H9 (cell line): ENCODE data around the gene DCC. TPM values are rescaled to one million over a fixed set of nuclear protein-coding genes. Genes with fewer than 3 reads are reported as not detected.

ENCODE experiments used
- DNase-seq: peaks from one replicate; pipeline ENCODE4 v3.0.0-alpha.2; 2017
- H2AFZ ChIP-seq: one replicate; pipeline ENCODE4 v1.6.1; 2013; ENCODE audit warnings: mild to moderate bottlenecking, low read length, control low read depth, moderate library complexity
- H2AK5ac ChIP-seq: 2 replicates; pipeline ENCODE4 v1.6.1; 2013; ENCODE audit warnings: low read length, control low read depth, mixed read lengths; ENCODE audit not compliant: insufficient read length
- H2BK120ac ChIP-seq: one replicate; pipeline ENCODE4 v1.6.1; 2013; ENCODE audit warnings: low read depth, mild to moderate bottlenecking, low read length, control low read depth, inconsistent platforms; ENCODE audit not compliant: poor library complexity, severe bottlenecking
- H2BK12ac ChIP-seq: 2 replicates; pipeline ENCODE4 v1.6.1; 2013; ENCODE audit warnings: low read length, control low read depth, mixed read lengths, low read depth; ENCODE audit not compliant: insufficient read length
- H2BK15ac ChIP-seq: 2 replicates; pipeline ENCODE4 v1.6.1; 2013; ENCODE audit warnings: low read depth, low read length, control low read depth
- H2BK20ac ChIP-seq: one replicate; pipeline ENCODE4 v1.6.1; 2013; ENCODE audit warnings: low read depth, mild to moderate bottlenecking, low read length, control low read depth, inconsistent platforms; ENCODE audit not compliant: poor library complexity, severe bottlenecking
- H2BK5ac ChIP-seq: 2 replicates; pipeline ENCODE4 v1.6.1; 2013; ENCODE audit warnings: low read length, control low read depth, mixed read lengths; ENCODE audit not compliant: insufficient read length
- H3K14ac ChIP-seq: 2 replicates; pipeline ENCODE4 v1.6.1; 2013; ENCODE audit warnings: low read length, control low read depth; ENCODE audit not compliant: insufficient read depth
- H3K18ac ChIP-seq: 2 replicates; pipeline ENCODE4 v1.6.1; 2013; ENCODE audit warnings: low read depth, mild to moderate bottlenecking, mixed read lengths, low read length, control low read depth; ENCODE audit not compliant: insufficient read length
- H3K23ac ChIP-seq: 2 replicates; pipeline ENCODE4 v1.6.1; 2013; ENCODE audit warnings: low read length, control low read depth, mixed read lengths, low read depth; ENCODE audit not compliant: insufficient read length
- H3K23me2 ChIP-seq: 2 replicates; pipeline ENCODE4 v1.6.1; 2013; ENCODE audit warnings: low read depth, mild to moderate bottlenecking, mixed read lengths, low read length, control low read depth; ENCODE audit not compliant: insufficient read length, poor library complexity, severe bottlenecking
- H3K27ac ChIP-seq: 2 replicates; pipeline ENCODE4 v1.5.1; 2013; ENCODE audit warnings: low read length, control low read depth, mixed read lengths, low read depth; ENCODE audit not compliant: insufficient read length
- H3K27me3 ChIP-seq: 2 replicates; pipeline ENCODE4 v1.6.1; 2013; ENCODE audit warnings: low read length, control low read depth, inconsistent platforms; ENCODE audit not compliant: insufficient read depth
- H3K4ac ChIP-seq: 2 replicates; pipeline ENCODE4 v1.6.1; 2013; ENCODE audit warnings: low read depth, mild to moderate bottlenecking, control low read depth, inconsistent platforms, low read length, moderate library complexity
- H3K4me1 ChIP-seq: 2 replicates; pipeline ENCODE4 v1.6.1; 2013; ENCODE audit warnings: low read length, control low read depth, inconsistent platforms; ENCODE audit not compliant: insufficient read depth
- H3K4me2 ChIP-seq: 2 replicates; pipeline ENCODE4 v1.6.1; 2013; ENCODE audit warnings: low read length, control low read depth, mixed read lengths; ENCODE audit not compliant: insufficient read length, insufficient read depth
- H3K56ac ChIP-seq: 2 replicates; pipeline ENCODE4 v1.6.1; 2013; ENCODE audit warnings: low read depth, mild to moderate bottlenecking, mixed read lengths, low read length, control low read depth; ENCODE audit not compliant: insufficient read length
- H3K79me1 ChIP-seq: 2 replicates; pipeline ENCODE4 v1.6.1; 2013; ENCODE audit warnings: low read depth, mild to moderate bottlenecking, moderate library complexity, low read length, control low read depth, inconsistent platforms; ENCODE audit not compliant: insufficient read depth, poor library complexity, severe bottlenecking
- H3K79me2 ChIP-seq: 2 replicates; pipeline ENCODE4 v1.6.1; 2013; ENCODE audit warnings: low read length, control low read depth, inconsistent platforms; ENCODE audit not compliant: insufficient read depth
- H3K9ac ChIP-seq: 2 replicates; pipeline ENCODE4 v1.6.1; 2013; ENCODE audit warnings: low read length, control low read depth, mixed read lengths; ENCODE audit not compliant: insufficient read length; ENCODE audit errors: extremely low read depth
- H3K9me3 ChIP-seq: one replicate; pipeline ENCODE4 v1.6.1; 2013; ENCODE audit warnings: low read depth, low read length, inconsistent platforms; ENCODE audit not compliant: control insufficient read depth
- H3T11ph ChIP-seq: one replicate; pipeline ENCODE4 v1.6.1; 2013; ENCODE audit warnings: mild to moderate bottlenecking, low read length, control low read depth, inconsistent platforms
- H4K20me1 ChIP-seq: one replicate; pipeline ENCODE4 v1.6.1; 2013; ENCODE audit not compliant: control insufficient read depth, insufficient read length, insufficient read depth
- H4K5ac ChIP-seq: 2 replicates; pipeline ENCODE4 v1.6.1; 2013; ENCODE audit warnings: low read depth, mild to moderate bottlenecking, mixed read lengths, low read length, control low read depth; ENCODE audit not compliant: insufficient read length
- H4K8ac ChIP-seq: replicated peaks from 2 replicates; pipeline ENCODE4 v1.6.1; 2013; ENCODE audit warnings: low read length, control low read depth, mixed read lengths, low read depth; ENCODE audit not compliant: insufficient read length
- H4K91ac ChIP-seq: 2 replicates; pipeline ENCODE4 v1.6.1; 2013; ENCODE audit warnings: low read depth, mild to moderate bottlenecking, moderate library complexity, mixed read lengths, low read length, control low read depth; ENCODE audit not compliant: insufficient read length
- H3K27ac Mint-ChIP-seq, 3 experiments: 2 replicates in 2 of 3; 3 replicates in 1 of 3; pipeline ENCODE4 v1.8.0; 2020 to 2021; ENCODE audit warnings: mixed read lengths in 3 of 3, mild to moderate bottlenecking in 1 of 3, moderate library complexity in 1 of 3
- H3K27me3 Mint-ChIP-seq: 2 replicates; pipeline ENCODE4 v1.8.0; 2021; ENCODE audit warnings: low read depth, mild to moderate bottlenecking, moderate library complexity, mixed read lengths
- H3K36me3 Mint-ChIP-seq, 3 experiments: 2 replicates in 2 of 3; 3 replicates in 1 of 3; pipeline ENCODE4 v1.8.0; 2020 to 2021; ENCODE audit warnings: low read depth in 3 of 3, mixed read lengths in 3 of 3; ENCODE audit not compliant: insufficient read depth in 1 of 3
- H3K4me1 Mint-ChIP-seq, 2 experiments: 2 replicates each; pipeline ENCODE4 v1.8.0; 2020; ENCODE audit warnings: mixed read lengths in 2 of 2
- H3K4me3 Mint-ChIP-seq, 2 experiments: 2 replicates in 1 of 2; 3 replicates in 1 of 2; pipeline ENCODE4 v1.8.0; 2020 to 2021; ENCODE audit warnings: mild to moderate bottlenecking in 2 of 2, mixed read lengths in 2 of 2, moderate library complexity in 1 of 2
- H3K9me3 Mint-ChIP-seq, 2 experiments: 2 replicates in 1 of 2; 3 replicates in 1 of 2; pipeline ENCODE4 v1.8.0; 2020; ENCODE audit warnings: mild to moderate bottlenecking in 2 of 2, mixed read lengths in 2 of 2, moderate library complexity in 1 of 2
- CTCF ChIP-seq: fragments of 200-600 bp; sonication (generic); conservative IDR thresholded peaks from 3 replicates; pipeline ENCODE4 v1.8.0; 2021; ENCODE audit warnings: antibody characterized with exemption, mild to moderate bottlenecking
- WGBS: extraction: QIAGEN DNeasy Blood & Tissue Kit; methylation state at CpG from one replicate; pipeline ENCODE4 v1.1.7; 2013; ENCODE audit warnings: missing lambda C conversion rate, low lambda C conversion rate, mixed read lengths; ENCODE audit not compliant: insufficient read length; ENCODE audit errors: extremely low coverage; 5-methylcytosine and 5-hydroxymethylcytosine counted together
- total RNA-seq: library from RNA; stranded (reverse); gene quantifications from 2 replicates; pipeline ENCODE4 v1.2.1, GENCODE V29; 2021

Gene DCC
- total RNA-seq, 1 experiment from 2014 or later, result 0.35 TPM

- no peaks in the 10 kb centered on the region for H3K9me3 ChIP-seq
- H3K27me3 ChIP-seq, result no peaks in the 10 kb centered on the region
- H2BK20ac ChIP-seq, result no peak overlapping the region
- no peak overlapping the region for H3K4ac ChIP-seq
- no peaks in the 10 kb centered on the region; a peak in 1 of 4 replicates for H3K4me1 Mint-ChIP-seq
- no peak overlapping the region for H4K5ac ChIP-seq
- H3T11ph ChIP-seq, result no peak overlapping the region
- no peak overlapping the region for H2AFZ ChIP-seq
- no peaks in the 10 kb centered on the region for H4K20me1 ChIP-seq
- H4K8ac ChIP-seq, result no peak overlapping the region
- H2BK120ac ChIP-seq, result no peak overlapping the region
- DNase-seq, result no peak
- no peak overlapping the region for H3K4me2 ChIP-seq
- H3K9me3 Mint-ChIP-seq, result no peaks in the 10 kb centered on the region; a peak in 2 of 5 replicates
- WGBS, result no CpG with 5 or more reads among the region's 9 CpGs
- no peak overlapping the region for H3K9ac ChIP-seq
- no peak overlapping the region for H3K14ac ChIP-seq
- H2BK5ac ChIP-seq, result no peak overlapping the region
- H3K36me3 Mint-ChIP-seq, result no peaks in the 10 kb centered on the region; a peak in 1 of 7 replicates
- no peak overlapping the region for H3K4me3 Mint-ChIP-seq
- TF ChIP-seq CTCF, result no peak
- no peak overlapping the region for H2BK15ac ChIP-seq
- H2AK5ac ChIP-seq, result no peak overlapping the region
- H3K79me2 ChIP-seq, result no peaks in the 10 kb centered on the region
- no peak overlapping the region for H3K18ac ChIP-seq
- H3K23ac ChIP-seq, result no peak overlapping the region
- H3K4me1 ChIP-seq, result no peaks in the 10 kb centered on the region
- H3K23me2 ChIP-seq, result no peaks in the 10 kb centered on the region
- H3K27ac Mint-ChIP-seq, result no peak overlapping the region
- H3K79me1 ChIP-seq, result no peaks in the 10 kb centered on the region
- no peak overlapping the region for H3K27ac ChIP-seq
- H3K27me3 Mint-ChIP-seq, result no peaks in the 10 kb centered on the region; the same call in 1 of the 2 replicates
- H4K91ac ChIP-seq, result no peak overlapping the region
- no peak overlapping the region for H2BK12ac ChIP-seq
- H3K56ac ChIP-seq, result no peak overlapping the region
These were observed 426.1 kb downstream of the DCC start for GRCh38 chr18:52766002-52766545.
